Measurements from ENCODE around the gene NUDT6.

The NUDT6 gene

DNA sequence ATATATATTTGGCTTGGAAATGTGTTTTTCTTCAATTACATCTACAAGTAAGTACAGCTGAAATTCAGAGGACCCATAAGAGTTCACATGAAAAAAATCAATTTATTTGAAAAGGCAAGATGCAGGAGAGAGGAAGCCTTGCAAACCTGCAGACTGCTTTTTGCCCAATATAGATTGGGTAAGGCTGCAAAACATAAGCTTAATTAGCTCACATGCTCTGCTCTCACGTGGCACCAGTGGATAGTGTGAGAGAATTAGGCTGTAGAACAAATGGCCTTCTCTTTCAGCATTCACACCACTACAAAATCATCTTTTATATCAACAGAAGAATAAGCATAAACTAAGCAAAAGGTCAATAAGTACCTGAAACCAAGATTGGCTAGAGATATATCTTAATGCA is 26.1 kb downstream of the NUDT6 start:
- TF ChIP-seq, protein P1, sequence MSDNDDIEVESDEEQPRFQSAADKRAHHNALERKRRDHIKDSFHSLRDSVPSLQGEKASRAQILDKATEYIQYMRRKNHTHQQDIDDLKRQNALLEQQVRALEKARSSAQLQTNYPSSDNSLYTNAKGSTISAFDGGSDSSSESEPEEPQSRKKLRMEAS (IDR thresholded peaks at IDR 0.05; ENCODE audit: low read depth, low read length), result no peak
- TF ChIP-seq POLR2A (IDR thresholded peaks at IDR 0.05; ENCODE audit: extremely low read depth, insufficient read length) (no peak), MYC (IDR thresholded peaks at IDR 0.05; ENCODE audit: low read depth, low read length) (no peak)
- TF ChIP-seq, protein P2, sequence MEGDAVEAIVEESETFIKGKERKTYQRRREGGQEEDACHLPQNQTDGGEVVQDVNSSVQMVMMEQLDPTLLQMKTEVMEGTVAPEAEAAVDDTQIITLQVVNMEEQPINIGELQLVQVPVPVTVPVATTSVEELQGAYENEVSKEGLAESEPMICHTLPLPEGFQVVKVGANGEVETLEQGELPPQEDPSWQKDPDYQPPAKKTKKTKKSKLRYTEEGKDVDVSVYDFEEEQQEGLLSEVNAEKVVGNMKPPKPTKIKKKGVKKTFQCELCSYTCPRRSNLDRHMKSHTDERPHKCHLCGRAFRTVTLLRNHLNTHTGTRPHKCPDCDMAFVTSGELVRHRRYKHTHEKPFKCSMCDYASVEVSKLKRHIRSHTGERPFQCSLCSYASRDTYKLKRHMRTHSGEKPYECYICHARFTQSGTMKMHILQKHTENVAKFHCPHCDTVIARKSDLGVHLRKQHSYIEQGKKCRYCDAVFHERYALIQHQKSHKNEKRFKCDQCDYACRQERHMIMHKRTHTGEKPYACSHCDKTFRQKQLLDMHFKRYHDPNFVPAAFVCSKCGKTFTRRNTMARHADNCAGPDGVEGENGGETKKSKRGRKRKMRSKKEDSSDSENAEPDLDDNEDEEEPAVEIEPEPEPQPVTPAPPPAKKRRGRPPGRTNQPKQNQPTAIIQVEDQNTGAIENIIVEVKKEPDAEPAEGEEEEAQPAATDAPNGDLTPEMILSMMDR (IDR thresholded peaks at IDR 0.05; ENCODE audit: low read depth, low read length), result no peak
- no peak for DNase-seq (ENCODE audit: low read depth)
- no peak overlapping the region for H3K4me3 ChIP-seq (ENCODE audit: low read depth, low read length)

DNA sequence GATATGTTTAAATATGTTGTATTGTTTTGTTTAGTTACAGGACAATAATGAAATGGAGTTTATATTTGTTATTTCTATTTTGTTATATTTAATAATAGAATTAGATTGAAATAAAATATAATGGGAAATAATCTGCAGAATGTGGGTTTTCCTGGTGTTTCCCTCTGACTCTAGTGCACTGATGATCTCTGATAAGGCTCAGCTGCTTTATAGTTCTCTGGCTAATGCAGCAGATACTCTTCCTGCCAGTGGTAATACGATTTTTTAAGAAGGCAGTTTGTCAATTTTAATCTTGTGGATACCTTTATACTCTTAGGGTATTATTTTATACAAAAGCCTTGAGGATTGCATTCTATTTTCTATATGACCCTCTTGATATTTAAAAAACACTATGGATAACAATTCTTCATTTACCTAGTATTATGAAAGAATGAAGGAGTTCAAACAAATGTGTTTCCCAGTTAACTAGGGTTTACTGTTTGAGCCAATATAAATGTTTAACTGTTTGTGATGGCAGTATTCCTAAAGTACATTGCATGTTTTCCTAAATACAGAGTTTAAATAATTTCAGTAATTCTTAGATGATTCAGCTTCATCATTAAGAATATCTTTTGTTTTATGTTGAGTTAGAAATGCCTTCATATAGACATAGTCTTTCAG is 26.9 kb downstream of the NUDT6 start:
- no peak for DNase-seq (ENCODE audit: low read depth)
- TF ChIP-seq MYC (IDR thresholded peaks at IDR 0.05; ENCODE audit: low read depth, low read length), result no peak
- H3K4me3 ChIP-seq (ENCODE audit: low read depth, low read length), result no peak overlapping the region

DNA sequence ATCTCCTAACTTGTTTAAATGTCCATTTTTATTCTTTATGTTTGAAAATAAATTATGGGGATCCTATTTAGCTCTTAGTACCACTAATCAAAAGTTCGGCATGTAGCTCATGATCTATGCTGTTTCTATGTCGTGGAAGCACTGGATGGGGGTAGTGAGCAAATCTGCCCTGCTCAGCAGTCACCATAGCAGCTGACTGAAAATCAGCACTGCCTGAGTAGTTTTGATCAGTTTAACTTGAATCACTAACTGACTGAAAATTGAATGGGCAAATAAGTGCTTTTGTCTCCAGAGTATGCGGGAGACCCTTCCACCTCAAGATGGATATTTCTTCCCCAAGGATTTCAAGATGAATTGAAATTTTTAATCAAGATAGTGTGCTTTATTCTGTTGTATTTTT is 27.6 kb downstream of the NUDT6 start:
- TF ChIP-seq, protein P1 (IDR thresholded peaks at IDR 0.05; ENCODE audit: low read depth, low read length), result no peak
- TF ChIP-seq MYC (IDR thresholded peaks at IDR 0.05; ENCODE audit: low read depth, low read length) (no peak), POLR2A (IDR thresholded peaks at IDR 0.05; ENCODE audit: extremely low read depth, insufficient read length) (no peak)
- TF ChIP-seq, protein P2 (IDR thresholded peaks at IDR 0.05; ENCODE audit: low read depth, low read length), result no peak
- no peak overlapping the region for H3K4me3 ChIP-seq (ENCODE audit: low read depth, low read length)
- no peak for DNase-seq (ENCODE audit: low read depth)

DNA sequence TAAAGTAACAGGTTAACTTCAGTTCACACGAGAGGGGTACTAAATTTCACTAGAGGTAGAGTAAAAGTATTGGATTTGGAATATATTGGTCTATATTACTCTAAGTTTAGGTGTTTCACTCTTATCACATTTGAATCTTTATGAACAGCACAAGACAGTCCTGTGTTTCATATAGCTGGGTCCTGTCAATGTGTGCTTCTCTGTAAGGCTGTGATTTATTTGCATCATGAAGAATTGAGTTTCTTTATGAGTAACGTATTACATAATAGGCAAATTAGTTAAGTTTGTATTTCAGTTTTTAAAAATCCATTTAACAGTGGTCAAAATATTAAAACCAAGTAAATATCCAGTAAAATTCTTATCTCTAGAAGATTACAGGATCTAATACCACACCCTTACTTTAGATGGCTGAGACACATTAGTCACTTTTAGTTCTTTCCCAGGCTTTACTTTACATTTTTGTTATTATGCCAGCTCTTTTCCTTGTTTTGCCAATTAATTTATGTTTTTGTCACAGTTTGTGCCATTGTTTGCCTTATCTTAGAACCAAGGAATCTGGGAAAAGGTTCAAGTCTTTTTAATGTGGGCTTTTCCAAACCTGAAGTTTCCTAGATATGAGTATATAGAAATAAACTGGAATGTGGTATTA is 32.1 kb downstream of the NUDT6 start:
- H3K4me3 ChIP-seq (ENCODE audit: low read depth, low read length), result no peak overlapping the region
- no peak for DNase-seq (ENCODE audit: low read depth)
- TF ChIP-seq, protein P1 (IDR thresholded peaks at IDR 0.05; ENCODE audit: low read depth, low read length), result no peak
- TF ChIP-seq MYC (IDR thresholded peaks at IDR 0.05; ENCODE audit: low read depth, low read length) (no peak), POLR2A (IDR thresholded peaks at IDR 0.05; ENCODE audit: extremely low read depth, insufficient read length) (no peak)
- TF ChIP-seq, protein P2 (IDR thresholded peaks at IDR 0.05; ENCODE audit: low read depth, low read length), result no peak

DNA sequence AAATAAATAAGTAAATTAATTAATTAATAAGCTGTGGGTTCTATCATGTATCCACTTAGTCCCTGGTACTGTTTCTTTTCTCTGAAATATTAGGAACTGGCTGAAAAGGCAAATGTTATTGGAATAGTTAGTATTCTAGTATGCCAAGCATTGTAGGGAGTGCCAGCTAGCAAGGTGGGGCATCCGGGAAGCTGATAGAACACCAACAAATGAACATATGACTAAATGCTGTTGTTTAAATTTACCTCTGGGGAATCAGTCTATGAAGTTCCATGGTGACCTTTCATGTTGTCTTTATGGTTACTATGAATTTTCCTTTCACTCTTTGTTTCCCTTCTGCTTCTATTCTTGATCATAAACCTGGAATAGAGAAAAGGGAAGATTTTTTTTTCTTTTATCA is 32.7 kb downstream of the NUDT6 start:
- no peak overlapping the region for H3K4me3 ChIP-seq (ENCODE audit: low read depth, low read length)
- TF ChIP-seq POLR2A (IDR thresholded peaks at IDR 0.05; ENCODE audit: extremely low read depth, insufficient read length), result no peak
- TF ChIP-seq, protein P1 (IDR thresholded peaks at IDR 0.05; ENCODE audit: low read depth, low read length), result no peak
- no peak for TF ChIP-seq MYC (IDR thresholded peaks at IDR 0.05; ENCODE audit: low read depth, low read length)
- TF ChIP-seq, protein P2 (IDR thresholded peaks at IDR 0.05; ENCODE audit: low read depth, low read length), result no peak
- no peak for DNase-seq (ENCODE audit: low read depth)

DNA sequence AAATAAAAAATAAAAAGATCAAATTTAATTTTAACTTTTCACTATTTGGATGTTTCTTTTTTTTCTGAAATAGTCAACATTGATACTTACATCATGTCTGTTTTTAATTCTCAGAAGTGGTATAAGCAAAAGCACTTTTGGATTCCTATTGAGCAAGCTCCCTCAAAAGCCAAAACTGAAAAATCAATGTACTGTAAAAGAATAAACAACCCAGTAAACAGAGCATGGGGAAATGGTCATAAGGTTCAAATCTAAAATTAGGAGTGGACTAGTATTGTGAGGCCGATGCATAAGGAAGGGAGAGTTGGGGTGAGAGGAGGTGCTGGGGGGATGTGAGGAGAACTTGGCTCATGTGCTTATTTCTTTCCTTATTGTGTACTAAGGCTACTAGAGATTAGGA is 37.9 kb downstream of the NUDT6 start:
- TF ChIP-seq MYC (IDR thresholded peaks at IDR 0.05; ENCODE audit: low read depth, low read length), result no peak
- TF ChIP-seq, protein P2 (IDR thresholded peaks at IDR 0.05; ENCODE audit: low read depth, low read length), result no peak

More for the DNA sequence above, 37.9 kb downstream of the NUDT6 start:
- no peak for DNase-seq (ENCODE audit: low read depth)
- no peak overlapping the region for H3K4me3 ChIP-seq (ENCODE audit: low read depth, low read length)
